CD4-positive, alpha-beta memory T cell (primary cell): ENCODE data around the gene PHPT1. TPM values are rescaled to one million over a fixed set of nuclear protein-coding genes. Genes with fewer than 3 reads are reported as not detected.

Experiments
- CTCF ChIA-PET: fragments of 350-600 bp; sonication (Branson Sonifier 250); formaldehyde crosslinking; loops from one replicate; lab custom pipeline; 2021; ENCODE audit warnings: inconsistent platforms; ENCODE audit not compliant: partially characterized antibody; lab: Charles Lee
- POLR2A ChIA-PET: fragments of 350-600 bp; sonication (Branson Sonifier 250); formaldehyde crosslinking; loops from one replicate; lab custom pipeline; 2021; ENCODE audit not compliant: partially characterized antibody; lab: Charles Lee
- DNase-seq, 5 donors: peaks; one replicate each; pipeline versions ENCODE4 v3.0.0 to v3.0.0-alpha.2; 2020 to 2022; ENCODE audit warnings: mixed read lengths in 1 of 5
- H3K27ac ChIP-seq: one replicate; pipeline ENCODE4 v1.7.0; 2013; ENCODE audit warnings: low read depth, low read length
- H3K27me3 ChIP-seq: 2 replicates; pipeline ENCODE4 v1.7.0; 2013; ENCODE audit warnings: mild to moderate bottlenecking, low read length, moderate library complexity; ENCODE audit not compliant: insufficient read depth
- H3K36me3 ChIP-seq: 2 replicates; pipeline ENCODE4 v1.7.0; 2013; ENCODE audit warnings: mild to moderate bottlenecking, low read length, moderate library complexity; ENCODE audit not compliant: insufficient read depth
- H3K4me1 ChIP-seq: 2 replicates; pipeline ENCODE4 v1.7.0; 2013; ENCODE audit warnings: mild to moderate bottlenecking, low read length, moderate library complexity; ENCODE audit not compliant: insufficient read depth
- H3K4me3 ChIP-seq, 2 donors: one replicate each; pipeline ENCODE4 v1.7.0; 2013; ENCODE audit warnings: low read length in 2 of 2, mild to moderate bottlenecking in 1 of 2
- H3K9me3 ChIP-seq, 2 donors: one replicate each; pipeline ENCODE4 v1.7.0; 2013; ENCODE audit warnings: low read length in 2 of 2, control low read depth in 1 of 2; ENCODE audit not compliant: control insufficient read depth in 1 of 2
- H3K27ac Mint-ChIP-seq, 7 donors: one replicate each; pipeline ENCODE4 v1.8.0; 2020 to 2021; ENCODE audit warnings: mixed read lengths in 7 of 7, mild to moderate bottlenecking in 6 of 7, inconsistent platforms in 3 of 7, moderate library complexity in 3 of 7
- H3K27me3 Mint-ChIP-seq, 2 donors: one replicate each; pipeline ENCODE4 v1.8.0; 2020 to 2021; ENCODE audit warnings: mixed read lengths in 2 of 2
- H3K36me3 Mint-ChIP-seq, 2 donors: one replicate each; pipeline ENCODE4 v1.8.0; 2020 to 2021; ENCODE audit warnings: mixed read lengths in 2 of 2, inconsistent platforms in 1 of 2, mild to moderate bottlenecking in 1 of 2
- H3K4me1 Mint-ChIP-seq, 4 donors: one replicate each; pipeline ENCODE4 v1.8.0; 2020 to 2021; ENCODE audit warnings: mixed read lengths in 4 of 4, mild to moderate bottlenecking in 1 of 4
- H3K4me3 Mint-ChIP-seq, 8 donors: one replicate each; pipeline ENCODE4 v1.8.0; 2020 to 2021; ENCODE audit warnings: mixed read lengths in 8 of 8, mild to moderate bottlenecking in 7 of 8, moderate library complexity in 6 of 8, inconsistent platforms in 3 of 8
- H3K9me3 Mint-ChIP-seq, 8 donors: one replicate each; pipeline ENCODE4 v1.8.0; 2020 to 2021; ENCODE audit warnings: mixed read lengths in 8 of 8, mild to moderate bottlenecking in 5 of 8, inconsistent platforms in 3 of 8, moderate library complexity in 1 of 8
- intact Hi-C: fragments of 100-400 bp; cut with micrococcal nuclease; formaldehyde crosslinking; loops from one replicate; pipeline ENCODE4 v1.15.1; 2023
- polyA plus RNA-seq, 2 donors: library from polyadenylated mRNA; unstranded; fragments of 300-500 nt; fragmentation: Illumina TruSeq; gene quantifications; one replicate each; pipeline ENCODE4 v1.2.3, GENCODE V29; 2021
- total RNA-seq, 2 experiments: library from RNA; stranded (reverse); gene quantifications; one replicate each; pipeline ENCODE4 v1.2.3, GENCODE V29; 2021

Gene PHPT1
- total and polyA plus RNA-seq, 4 experiments from 2014 or later, result 41.3 to 94.0 (median 65.5) TPM

DNA sequence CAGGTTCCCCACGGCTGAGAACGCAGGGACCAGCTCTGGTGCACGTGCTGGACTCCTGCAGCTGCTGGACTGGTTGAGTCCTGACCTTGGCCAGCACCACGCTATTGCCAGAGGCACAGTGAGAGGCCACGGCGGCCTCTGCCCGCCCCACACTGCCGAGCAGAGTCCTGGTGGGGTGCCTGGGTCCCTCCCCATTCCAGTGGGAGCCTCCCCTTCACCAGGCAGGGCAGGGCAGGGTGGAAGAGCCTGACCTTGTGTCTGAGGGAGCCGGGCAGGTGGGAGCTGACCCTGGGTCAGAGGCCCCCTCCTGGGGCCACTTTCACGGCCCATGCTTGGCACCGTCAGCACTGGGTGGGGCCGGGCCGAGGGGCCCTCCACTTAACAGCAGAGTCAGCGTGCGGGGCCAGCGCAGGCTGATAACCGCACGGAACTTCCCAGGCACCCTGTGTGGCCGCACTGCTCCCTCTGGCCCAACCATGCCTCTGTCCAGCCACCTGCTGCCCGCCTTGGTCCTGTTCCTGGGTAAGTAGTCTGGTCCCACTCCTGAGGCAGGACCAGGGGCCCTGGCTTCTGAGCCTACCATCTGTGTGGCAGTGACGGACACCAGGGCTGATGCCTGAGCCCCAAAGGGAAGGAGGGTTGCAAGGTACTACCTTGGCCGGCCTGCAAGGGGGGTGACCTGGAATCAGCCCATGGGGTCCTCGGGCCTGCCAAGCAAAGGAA lies 2.9 kb downstream of the PHPT1 start, which contains the start of gene MAMDC4:
Gene MAMDC4, plus strand, starts transcription at position 406 of the 723 bp plus-strand sequence. Its CDS starts 71 bp downstream, at position 477.
- CTCF ChIA-PET, result interaction anchor here (1.2 kb wide), 1 partner anchor 10 kb away, joined by 4 read pairs; the partner anchor contains the start of gene AJM1
- peak within 1 kb of the TSS in 1 of 8 donors; percentile 39 for H3K4me3 Mint-ChIP-seq

GRCh38 chr9:136852664-136853595 lies 3.7 kb downstream of the PHPT1 start:
- peaks cover 0 to 2% of the 10 kb centered on the region in 2 donors for H3K27me3 Mint-ChIP-seq
- no peak overlapping the region for H3K27ac ChIP-seq
- peaks cover 14% of the 10 kb centered on the region for H3K4me1 ChIP-seq
- no peaks in the 10 kb centered on the region for H3K9me3 ChIP-seq
- ChIA-PET POLR2A (interaction anchor here (1.1 kb wide), 1 partner anchor 11 kb away, joined by 3 read pairs; the partner anchor contains the start of gene AJM1), CTCF (no interaction called here)
- peaks cover 0 to 6% of the 10 kb centered on the region in 2 donors for H3K36me3 Mint-ChIP-seq
- H3K4me3 ChIP-seq, result no peak overlapping the region
- peak in 1 of 5 donors; percentile 31 for DNase-seq
- no peak overlapping the region for H3K27ac Mint-ChIP-seq
- no peaks in the 10 kb centered on the region for H3K27me3 ChIP-seq
- no peaks in the 10 kb centered on the region for H3K36me3 ChIP-seq
- H3K4me3 Mint-ChIP-seq, result no peak overlapping the region
- no peaks in the 10 kb centered on the region for H3K9me3 Mint-ChIP-seq
- intact Hi-C loops, result no loop called here
- H3K4me1 Mint-ChIP-seq, result peaks cover 0 to 15% (median 9%) of the 10 kb centered on the region in 4 donors

More for the DNA sequence above, 2.9 kb downstream of the PHPT1 start, which contains the start of gene MAMDC4:
- POLR2A ChIA-PET, result no interaction called here
- H3K27me3 Mint-ChIP-seq, result peaks cover 0 to 6% of the 10 kb centered on the region in 2 donors
- peaks cover 0 to under 1% (median 0%) of the 10 kb centered on the region in 8 donors for H3K9me3 Mint-ChIP-seq
- H3K27ac ChIP-seq, result no peak within 1 kb of the TSS
- H3K4me1 ChIP-seq, result peaks cover 20% of the 10 kb centered on the region
- peaks cover 0 to 10% of the 10 kb centered on the region in 2 donors for H3K36me3 Mint-ChIP-seq
- DNase-seq, result peak in 1 of 5 donors; percentile 23
- no peak within 1 kb of the TSS for H3K27ac Mint-ChIP-seq
- H3K4me3 ChIP-seq, result no peak within 1 kb of the TSS
- no peaks in the 10 kb centered on the region for H3K9me3 ChIP-seq
- H3K27me3 ChIP-seq, result no peaks in the 10 kb centered on the region
- H3K36me3 ChIP-seq, result no peaks in the 10 kb centered on the region
- peaks cover 3 to 21% (median 14%) of the 10 kb centered on the region in 4 donors for H3K4me1 Mint-ChIP-seq
- intact Hi-C loops, result no loop called here

DNA sequence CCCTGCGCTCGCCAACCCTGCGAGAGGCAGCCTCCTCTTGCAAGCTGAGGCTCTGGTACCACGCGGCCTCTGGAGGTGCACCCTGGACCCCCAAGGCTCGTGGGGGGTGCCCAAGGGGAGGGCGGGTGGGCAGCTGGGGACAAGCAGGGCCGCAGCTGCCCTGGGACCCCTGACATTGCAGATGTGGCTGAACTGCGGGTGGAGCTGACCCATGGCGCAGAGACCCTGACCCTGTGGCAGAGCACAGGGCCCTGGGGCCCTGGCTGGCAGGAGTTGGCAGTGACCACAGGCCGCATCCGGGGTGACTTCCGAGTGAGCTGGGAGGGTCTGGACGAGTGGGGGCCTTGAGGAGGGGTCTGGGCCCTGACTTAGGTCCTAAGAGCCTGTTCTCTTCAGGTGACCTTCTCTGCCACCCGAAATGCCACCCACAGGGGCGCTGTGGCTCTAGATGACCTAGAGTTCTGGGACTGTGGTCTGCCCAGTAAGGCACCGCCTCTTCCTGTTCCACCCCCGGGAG lies 4.4 kb downstream of the PHPT1 start:
- no peak overlapping the region for H3K4me3 Mint-ChIP-seq
- peaks cover 8% of the 10 kb centered on the region for H3K4me1 ChIP-seq
- no peaks in the 10 kb centered on the region for H3K9me3 Mint-ChIP-seq
- no peaks in the 10 kb centered on the region for H3K27me3 ChIP-seq
- peaks cover 0 to 2% of the 10 kb centered on the region in 2 donors for H3K27me3 Mint-ChIP-seq
- H3K27ac ChIP-seq, result no peak overlapping the region
- H3K36me3 Mint-ChIP-seq, result peaks cover 0 to 5% of the 10 kb centered on the region in 2 donors
- peak in 1 of 5 donors; percentile 38 for DNase-seq
- H3K36me3 ChIP-seq, result no peaks in the 10 kb centered on the region
- CTCF ChIA-PET, result interaction anchor here (1.0 kb wide), 1 partner anchor 10 kb away, joined by 3 read pairs; no protein-coding TSS in a partner anchor
- no peaks in the 10 kb centered on the region for H3K9me3 ChIP-seq
- intact Hi-C loops, result no loop called here
- H3K4me3 ChIP-seq, result no peak overlapping the region
- POLR2A ChIA-PET, result interaction anchor here (1.1 kb wide), 1 partner anchor 11 kb away, joined by 3 read pairs; the partner anchor contains the start of gene AJM1
- H3K4me1 Mint-ChIP-seq, result peaks cover 0 to 12% (median 7%) of the 10 kb centered on the region in 4 donors
- peak overlapping the region in 2 of 7 donors; percentile 24 to 41 for H3K27ac Mint-ChIP-seq

GRCh38 chr9:136854113-136854841 lies 5.1 kb downstream of the PHPT1 start:
- Mint-ChIP-seq H3K9me3 (no peaks in the 10 kb centered on the region), H3K4me3 (peak overlapping the region in 1 of 8 donors; percentile 36), H3K27ac (peak overlapping the region in 1 of 7 donors; percentile 24), H3K27me3 (no peaks in the 10 kb centered on the region), H3K4me1 (peaks cover 0 to 12% (median 4%) of the 10 kb centered on the region in 4 donors), H3K36me3 (peaks cover 0 to 1% of the 10 kb centered on the region in 2 donors)
- Histone ChIP-seq H3K4me3 (no peak overlapping the region), H3K36me3 (no peaks in the 10 kb centered on the region), H3K27ac (no peak overlapping the region), H3K4me1 (peaks cover 8% of the 10 kb centered on the region), H3K27me3 (no peaks in the 10 kb centered on the region), H3K9me3 (no peaks in the 10 kb centered on the region)
- CTCF ChIA-PET, result interaction anchor here (1.0 kb wide), 1 partner anchor 10 kb away, joined by 3 read pairs; no protein-coding TSS in a partner anchor
- intact Hi-C loops, result no loop called here
- DNase-seq, result peak in 1 of 5 donors; percentile 38
- POLR2A ChIA-PET, result interaction anchor here (1.1 kb wide), 2 partner anchors 10 to 12 kb away, joined by 3 to 4 read pairs; partner anchors contain the start of gene AJM1

GRCh38 chr9:136854842-136855460 lies 5.7 kb downstream of the PHPT1 start:
- Histone ChIP-seq H3K4me1 (peaks cover 5% of the 10 kb centered on the region), H3K36me3 (no peaks in the 10 kb centered on the region), H3K27me3 (no peaks in the 10 kb centered on the region), H3K4me3 (no peak overlapping the region), H3K9me3 (no peaks in the 10 kb centered on the region), H3K27ac (no peak overlapping the region)
- ChIA-PET POLR2A (interaction anchor here (1.1 kb wide), 1 partner anchor 9 kb away, joined by 4 read pairs; no protein-coding TSS in a partner anchor), CTCF (no interaction called here)
- DNase-seq, result peak in 1 of 5 donors; percentile 28
- peaks cover 0 to 8% (median under 1%) of the 10 kb centered on the region in 4 donors for H3K4me1 Mint-ChIP-seq
- H3K9me3 Mint-ChIP-seq, result no peaks in the 10 kb centered on the region
- H3K27ac Mint-ChIP-seq, result no peak overlapping the region
- peak overlapping the region in 1 of 8 donors; percentile 36 for H3K4me3 Mint-ChIP-seq
- H3K36me3 Mint-ChIP-seq, result no peaks in the 10 kb centered on the region
- intact Hi-C loops, result no loop called here
- no peaks in the 10 kb centered on the region for H3K27me3 Mint-ChIP-seq
